H1 (cell line): ENCODE data around the gene ADPRM. TPM values are rescaled to one million over a fixed set of nuclear protein-coding genes. Genes with fewer than 3 reads are reported as not detected.

Experiments
- TAF7 ChIP-seq: optimal IDR thresholded peaks from 2 replicates; pipeline ENCODE3; 2011; ENCODE audit warnings: low read depth, mild to moderate bottlenecking, inconsistent platforms, low read length, moderate library complexity, borderline replicate concordance
- polyA plus RNA-seq, 7 experiments: library from polyadenylated mRNA; depleted of rRNA in 3 of 7; stranded (reverse) in 5 of 7; unstranded in 2 of 7; fragments of >200 nt in 5 of 7; fragments of 200-250 nt in 2 of 7; gene quantifications; 1 replicate in 5 of 7; 2 replicates in 1 of 7; 4 replicates in 1 of 7; pipeline versions ENCODE4 v1.2.1 to v1.2.3, GENCODE V29; 2011 to 2013; ENCODE audit warnings: missing spikeins in 2 of 7, mixed read lengths in 2 of 7
- total RNA-seq: library from RNA; stranded (reverse); fragmentation: NEBNext Ultra II Directional; extraction: Animal tissue kit (Norgen Biotek cat#: 25700); gene quantifications from 2 replicates; pipeline ENCODE4 v1.2.1, GENCODE V29; 2021

The ADPRM gene
- total and polyA plus RNA-seq, 2 of the 8 experiments (the other 6 are each of a cell fraction or from before 2014, with no cell fraction given) = 6.7 to 7.9 TPM

- TF ChIP-seq TAF7 = no peak
- TF ChIP-seq, all 59 proteins: peak for 0
Measured at GRCh38 chr17:10739386-10739785, 42.0 kb downstream of the ADPRM start (continued).
